ENCODE measurements around the gene RAB3D.

Gene RAB3D

DNA sequence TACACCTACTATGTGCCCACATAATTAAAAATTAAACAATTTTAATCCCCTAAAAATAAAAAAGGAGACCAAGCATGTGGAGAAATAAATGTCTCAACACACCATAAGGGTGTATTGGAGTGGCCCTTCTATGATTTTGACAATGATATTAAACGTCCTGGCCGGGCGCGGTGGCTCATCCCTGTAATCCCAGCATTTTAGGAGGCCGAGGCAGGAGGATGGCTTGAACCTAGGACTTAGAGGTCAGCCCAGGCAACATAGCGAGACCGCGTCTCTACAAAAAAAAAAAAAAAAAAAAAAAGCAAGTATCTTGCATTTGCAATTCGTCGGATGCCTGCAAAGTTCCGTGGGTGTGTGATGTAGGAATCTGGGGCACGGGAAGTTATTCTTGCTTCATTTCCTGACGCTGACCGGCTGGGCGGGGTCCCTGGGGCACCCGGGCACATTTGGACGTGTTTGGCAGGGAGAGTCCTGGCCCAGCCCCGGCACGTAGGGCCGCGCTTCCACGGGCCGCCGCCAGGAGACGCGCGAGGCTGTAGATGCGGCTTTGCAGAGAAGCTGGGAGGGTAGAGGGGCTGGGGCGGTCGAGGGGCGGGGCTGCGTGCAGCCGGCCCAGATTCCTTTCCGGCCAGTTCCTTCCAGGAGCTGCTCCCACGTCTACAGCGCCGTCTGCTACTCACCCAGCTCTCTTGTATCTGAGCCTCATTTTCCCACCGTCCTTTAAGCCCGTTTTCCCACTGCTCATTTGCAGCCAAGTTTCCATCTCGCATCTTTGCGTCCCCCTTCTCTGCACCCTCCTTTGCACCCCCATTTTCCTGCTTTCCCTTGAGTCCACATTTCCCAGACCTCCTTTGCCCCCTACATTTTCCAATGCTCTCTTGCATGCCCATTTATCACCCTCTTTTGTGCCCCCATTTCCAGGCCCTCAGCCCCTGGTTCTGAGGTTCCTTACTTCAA lies 45.7 kb downstream of the RAB3D start:
- peak; percentile 85 to 92 for DNase-seq

DNA sequence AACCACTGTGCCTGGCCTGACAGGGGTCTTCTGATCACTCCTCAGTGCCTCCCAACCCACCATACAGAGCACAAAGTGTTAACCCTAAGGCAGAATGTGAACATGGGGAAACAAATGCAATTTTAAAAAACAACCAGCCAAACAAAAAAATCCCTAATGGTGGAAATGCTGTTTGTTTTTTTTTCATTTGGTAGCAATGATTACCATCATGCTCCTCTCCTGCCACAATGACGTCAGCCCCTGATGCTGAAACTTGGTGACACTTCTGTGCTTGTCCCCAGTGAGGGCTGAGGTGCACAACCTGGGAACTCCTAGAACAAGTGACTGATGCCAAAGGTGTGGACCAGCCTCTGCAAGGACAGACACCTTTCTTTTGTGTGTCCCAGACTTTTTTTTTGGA lies 47.5 kb downstream of the RAB3D start:
- no peak for DNase-seq

DNA sequence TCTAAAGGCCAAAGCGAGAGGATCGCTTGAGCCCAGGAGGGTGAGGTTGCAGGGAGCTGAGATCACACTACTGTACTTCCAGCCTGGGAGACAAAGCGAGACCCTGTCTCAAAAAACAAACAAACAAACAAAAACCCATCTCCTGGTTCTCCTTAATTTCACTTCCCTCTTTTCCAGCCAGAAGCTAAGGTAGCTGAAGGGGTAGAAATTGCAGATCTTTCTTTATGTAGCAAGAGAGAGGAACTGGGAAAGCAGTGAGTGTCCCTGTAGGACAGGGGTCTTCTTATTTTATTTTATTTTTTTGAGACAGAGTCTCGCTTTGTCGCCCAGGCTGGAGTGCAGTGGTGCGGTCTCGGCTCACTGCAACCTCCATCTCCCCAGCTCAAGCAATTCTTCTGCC lies 48.0 kb downstream of the RAB3D start:
- no peak for DNase-seq

DNA sequence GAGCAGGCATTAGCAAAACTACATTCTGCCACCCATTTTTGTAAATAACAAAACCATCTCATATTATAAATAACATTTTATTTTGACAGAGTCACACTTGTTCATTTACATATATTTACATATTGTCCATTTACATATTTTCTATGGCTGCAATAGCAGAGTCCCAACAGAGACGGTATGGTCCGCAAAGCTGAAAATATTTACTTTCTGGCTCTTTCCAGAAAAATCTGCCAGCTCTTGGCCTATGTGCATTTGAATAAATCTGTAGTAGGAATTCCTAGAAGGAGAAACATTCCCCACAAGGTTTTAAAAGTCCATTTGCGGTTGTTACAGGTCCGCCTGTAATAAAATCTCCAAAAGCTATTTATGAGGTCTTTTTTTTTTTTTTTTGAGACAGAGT lies 49.2 kb downstream of the RAB3D start:
- no peak for DNase-seq

DNA sequence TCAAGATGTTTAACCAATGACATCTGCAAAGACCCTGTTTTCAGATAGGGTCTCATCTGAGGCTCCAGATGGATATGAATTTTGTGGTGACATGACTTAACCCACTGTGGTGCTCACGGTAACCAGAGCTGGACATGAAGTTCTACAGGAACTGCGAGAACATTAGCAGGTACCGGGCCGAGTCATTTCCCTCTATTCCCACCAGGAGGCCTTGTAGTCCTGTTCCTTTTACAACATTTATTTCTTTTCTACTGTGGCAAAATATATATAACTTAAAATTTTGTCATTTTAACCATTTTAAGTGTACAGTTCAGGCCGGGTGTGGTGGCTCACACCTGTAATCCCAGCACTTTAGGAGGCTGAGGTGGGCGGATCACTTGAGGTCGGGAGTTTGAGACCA lies 51.1 kb downstream of the RAB3D start:
- no peak for DNase-seq

DNA sequence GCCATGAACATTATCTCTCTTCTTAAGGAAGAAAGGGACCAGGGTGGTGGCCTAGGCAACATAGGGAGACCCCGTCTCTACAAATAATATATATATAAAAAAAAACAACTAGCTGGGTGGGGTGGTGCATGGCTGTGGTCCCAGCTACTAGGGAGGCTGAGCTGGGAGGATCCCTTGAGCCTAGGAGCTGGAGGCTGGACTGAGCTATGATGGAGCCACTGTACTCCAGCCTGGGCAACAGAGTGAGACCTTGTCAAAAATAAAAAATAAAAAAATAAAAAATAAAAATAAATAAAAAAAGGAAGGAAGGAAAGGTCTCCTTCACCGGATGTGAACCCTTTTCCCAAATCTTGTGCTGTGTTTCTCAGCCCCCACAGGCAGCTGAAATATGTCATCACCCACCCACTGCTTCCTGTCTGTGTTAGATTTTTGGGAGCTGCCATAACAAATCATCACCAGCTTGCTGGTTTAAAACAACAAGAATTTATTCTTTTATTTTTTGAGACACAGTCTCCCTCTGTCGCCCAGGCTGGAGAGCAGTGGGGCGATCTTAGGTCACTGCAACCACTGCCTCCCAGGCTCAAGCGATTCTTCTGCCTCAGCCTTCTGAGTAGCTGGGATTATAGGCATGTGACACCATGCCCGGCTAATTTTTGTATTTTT lies 53.0 kb downstream of the RAB3D start:
- DNase-seq: no peak

DNA sequence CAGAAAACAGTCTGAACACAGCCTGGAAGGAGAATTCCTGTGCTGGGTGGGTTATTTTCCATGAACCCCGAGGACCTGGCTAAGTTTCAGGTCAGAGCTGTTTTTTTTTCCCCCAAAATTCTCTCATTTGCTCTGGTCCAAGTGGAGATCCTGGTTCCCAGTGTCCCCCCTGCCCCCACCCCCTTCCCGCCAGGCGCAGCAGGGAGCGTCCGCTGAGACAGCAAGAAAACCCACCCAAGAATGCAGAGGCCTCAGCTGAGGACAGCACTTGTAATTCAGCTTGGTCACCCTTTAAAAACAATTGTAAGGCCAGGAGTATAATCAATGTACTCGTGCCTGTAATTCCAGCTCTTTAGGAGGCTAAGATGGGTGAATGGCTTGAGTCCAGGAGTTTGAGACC lies 54.9 kb downstream of the RAB3D start:
- no peak for DNase-seq

DNA sequence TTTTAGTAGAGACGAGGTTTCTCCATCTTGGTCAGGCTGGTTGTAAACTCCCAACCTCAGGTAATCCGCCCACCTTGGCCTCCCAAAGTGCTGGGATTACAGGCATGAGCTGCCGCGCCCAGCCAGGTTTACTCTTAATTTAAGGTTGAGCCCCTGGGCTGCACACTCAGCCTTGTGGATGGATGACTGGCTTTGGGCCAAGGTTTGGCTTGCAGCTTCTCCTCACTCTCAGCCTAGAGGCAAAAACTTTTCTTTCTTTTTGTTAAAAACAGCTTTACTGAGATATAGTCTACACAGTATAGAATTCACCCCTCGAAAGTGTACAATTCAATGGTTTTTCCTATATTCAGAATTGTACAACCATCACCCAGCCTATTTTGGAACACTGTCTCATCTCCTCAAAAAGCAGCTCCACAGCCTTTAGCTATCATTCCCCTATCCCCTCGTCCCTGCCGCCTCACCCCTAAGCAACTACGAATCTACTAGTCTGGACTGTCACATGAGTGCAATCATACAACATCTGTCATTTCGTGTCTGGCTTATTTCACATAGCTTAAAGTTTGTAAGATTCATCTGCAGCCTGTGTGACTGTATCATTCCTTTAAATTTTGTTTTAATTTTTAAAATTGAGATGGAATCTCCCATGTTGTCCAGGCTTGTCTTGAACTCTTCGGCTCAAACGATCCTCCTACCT lies 58.0 kb downstream of the RAB3D start:
- no peak for DNase-seq

DNA sequence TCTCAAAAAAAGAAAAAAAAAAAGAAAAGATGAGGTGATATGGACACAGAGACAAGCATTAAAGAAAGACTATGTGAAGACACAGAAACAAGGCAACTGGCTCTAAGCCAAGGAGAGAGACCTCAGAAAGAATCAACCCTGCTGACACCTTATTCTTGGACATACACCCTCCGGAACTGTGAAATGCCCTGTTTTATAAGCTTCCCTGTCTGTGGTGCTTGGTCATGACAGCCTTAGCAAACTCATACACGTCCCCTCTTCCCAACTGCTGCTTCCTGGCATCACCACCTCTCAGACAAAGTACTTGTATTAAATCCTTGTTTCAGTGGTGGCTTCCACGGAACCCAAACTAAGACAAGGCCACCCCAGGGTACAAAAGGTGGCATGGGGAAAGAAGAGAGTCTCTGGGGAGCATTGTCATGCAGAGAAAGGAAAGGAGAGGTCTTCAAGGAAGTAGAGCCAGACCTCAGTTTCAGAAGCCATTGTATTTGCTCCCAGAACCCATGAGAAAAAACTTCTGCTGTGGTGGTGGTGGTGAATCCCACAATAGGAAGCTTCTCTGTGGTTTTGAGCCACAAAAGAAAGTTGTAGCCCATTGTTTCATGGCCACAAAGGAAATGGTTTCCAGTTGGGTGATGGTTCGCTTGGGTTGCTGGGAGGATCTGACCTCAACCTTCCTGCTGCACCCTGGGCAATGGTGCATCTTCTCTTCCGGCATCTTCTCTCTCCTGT lies 59.8 kb downstream of the RAB3D start:
- peak in 1 of 2 donors; percentile 19 for DNase-seq

DNA sequence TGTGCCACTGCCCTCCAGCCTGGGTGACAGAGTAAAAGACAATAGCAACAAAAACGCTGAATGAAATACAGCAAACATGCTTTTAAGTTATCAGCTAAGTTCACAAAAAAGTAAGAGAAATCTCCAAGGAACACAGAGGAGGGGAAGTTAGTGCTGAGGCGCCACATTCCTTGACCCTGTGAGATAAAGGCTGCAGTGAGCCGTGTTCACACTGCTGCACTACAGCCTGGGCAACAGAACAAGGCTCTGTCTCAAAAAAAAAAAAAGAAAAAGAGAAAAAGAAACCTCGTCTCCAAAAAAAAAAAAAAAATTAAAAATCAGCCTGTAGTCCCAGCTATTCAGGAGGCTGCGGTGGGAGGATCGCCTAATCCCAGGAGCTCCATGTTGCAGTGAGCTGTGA lies 60.8 kb downstream of the RAB3D start:
- no peak for DNase-seq

DNA sequence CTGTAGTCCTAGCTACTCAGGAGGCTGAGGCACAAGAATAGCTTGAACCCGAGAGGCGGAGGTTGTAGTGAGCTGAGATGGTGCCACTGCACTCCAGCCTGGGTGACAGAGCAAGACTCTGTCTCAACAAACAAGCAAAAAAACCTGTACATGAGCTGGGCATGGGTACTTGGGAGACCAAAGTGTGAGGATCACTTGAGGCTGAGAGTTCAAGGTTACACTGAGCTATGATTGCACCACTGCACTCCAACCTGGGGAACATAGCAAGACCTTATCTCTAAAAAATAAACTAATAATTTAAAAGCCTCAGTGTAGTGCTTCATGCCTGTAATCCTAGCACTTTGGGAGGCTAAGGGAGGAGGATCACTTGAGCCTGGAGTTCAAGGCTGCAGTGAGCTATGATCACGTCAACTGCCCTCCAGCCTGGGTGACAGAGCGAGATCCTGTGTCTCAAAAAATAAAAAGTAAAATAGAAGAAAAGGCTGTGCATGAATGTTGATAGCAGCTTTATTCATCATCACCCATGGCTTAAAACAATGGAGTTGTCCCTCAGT lies 64.8 kb downstream of the RAB3D start:
- no peak for DNase-seq

DNA sequence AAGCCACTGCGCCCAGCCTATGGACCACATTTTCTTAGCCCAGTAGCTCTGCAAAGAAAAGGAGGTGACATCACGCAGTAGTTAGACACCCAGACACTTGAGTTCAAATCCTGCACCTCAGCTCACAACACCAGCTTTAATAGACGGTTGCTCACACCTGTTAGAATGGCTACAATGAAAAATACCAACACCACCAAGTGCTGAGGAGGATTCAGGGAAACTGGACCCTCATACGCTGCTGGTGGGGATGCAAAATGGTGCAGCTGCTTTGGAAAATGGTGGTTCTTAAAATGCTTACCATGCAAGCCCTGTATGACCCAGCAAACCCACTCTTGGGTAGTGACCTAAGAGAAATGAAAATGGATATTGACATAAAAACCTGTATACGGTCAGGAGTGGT lies 65.5 kb downstream of the RAB3D start:
- DNase-seq: no peak

DNA sequence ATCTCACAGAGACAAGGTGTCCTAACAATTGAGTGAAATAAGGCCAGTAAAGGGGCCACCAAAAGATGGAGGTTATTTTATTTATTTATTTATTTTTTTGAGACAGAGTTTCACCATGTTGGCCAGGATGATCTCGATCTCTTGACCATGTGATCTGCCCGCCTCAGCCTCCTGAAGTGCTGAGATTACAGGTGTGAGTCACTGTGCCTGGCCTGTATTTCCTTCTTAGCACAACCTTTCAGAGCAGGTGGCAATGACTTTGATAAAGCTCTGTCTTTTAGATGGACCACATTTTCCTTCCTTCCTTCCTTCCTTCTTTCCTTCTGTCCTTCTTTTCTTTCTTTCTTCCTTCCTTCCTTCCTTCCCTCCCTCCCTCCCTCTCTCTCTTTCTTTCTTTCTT lies 66.2 kb downstream of the RAB3D start:
- no peak for DNase-seq

Measured in stimulated activated CD4-positive, alpha-beta T cell treated with anti-CD3 and anti-CD28 coated beads, Interleukin-2, amount 100 ng/mL, for 24 hours (primary cell).